GM18505 (cell line): Measurements from ENCODE around the gene TMEM191B.
"Not testable (repeated sequence)": the region's sequence is repeated elsewhere in the genome, so short reads cannot be mapped to it uniquely, and the experiment has no call there.

Experiments
- ATAC-seq: cut with Tn5 transposase; IDR thresholded peaks from one replicate; pipeline ENCODE4 v1.9.1; 2021; ENCODE audit not compliant: unreplicated experiment

TMEM191B gene

DNA sequence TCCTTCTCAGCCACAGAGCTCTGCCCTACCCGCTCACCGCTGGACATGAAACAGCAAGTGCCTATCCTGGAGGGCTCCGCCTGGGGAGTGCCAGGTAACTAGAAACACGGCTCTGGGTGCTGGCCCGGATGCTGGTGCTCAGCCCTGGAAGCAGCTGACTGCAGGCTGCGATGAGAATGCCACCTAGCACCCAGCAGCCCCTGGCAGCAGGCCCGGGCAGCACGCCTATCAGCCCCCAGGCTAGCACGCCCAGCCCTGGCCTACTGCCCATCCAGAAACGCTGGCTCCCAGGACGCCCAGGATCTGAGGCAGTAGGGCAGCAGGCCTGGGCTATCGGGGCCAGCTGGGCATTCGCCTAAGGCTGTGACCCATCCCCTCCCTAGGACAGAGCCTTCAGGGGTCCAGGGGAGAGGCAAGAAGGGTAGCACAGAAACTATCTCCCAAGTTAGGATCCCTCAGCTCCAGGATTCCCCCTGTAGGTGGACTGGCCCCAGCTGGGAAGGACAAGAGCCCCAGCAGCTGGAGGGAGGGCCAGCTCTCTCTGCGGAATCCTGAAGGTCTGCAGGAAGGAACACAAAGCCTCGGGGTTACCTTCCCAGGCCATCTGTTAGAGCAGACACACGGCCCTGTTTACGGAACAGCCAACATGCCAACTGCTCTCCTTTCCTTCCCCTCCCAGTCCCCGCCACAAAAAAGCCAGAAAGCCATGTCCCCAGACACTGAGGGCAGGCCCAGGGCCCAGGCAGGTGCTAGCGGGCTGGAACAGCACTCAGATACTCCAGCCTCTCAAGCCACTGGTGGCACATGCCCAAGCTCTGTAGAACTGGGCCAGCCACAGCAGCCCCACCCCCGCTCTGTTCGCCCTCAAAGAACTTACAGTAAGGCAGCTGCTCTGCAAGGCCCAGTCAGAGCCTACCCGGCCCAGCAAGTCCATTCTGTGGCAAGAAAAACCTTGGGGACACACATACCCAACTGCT lies 27.0 kb downstream of the TMEM191B start:
- ATAC-seq: not testable (repeated sequence)

- ATAC-seq: not testable (repeated sequence)
These were observed 30.9 kb downstream of the TMEM191B start for GRCh38 chr22:18558516-18558915.

- not testable (repeated sequence) for ATAC-seq
These were observed 31.3 kb downstream of the TMEM191B start for GRCh38 chr22:18558939-18559338.

GRCh38 chr22:18560099-18560974 lies 32.7 kb downstream of the TMEM191B start:
- ATAC-seq: not testable (repeated sequence)

GRCh38 chr22:18570509-18571246 lies 43.1 kb downstream of the TMEM191B start:
- ATAC-seq: not testable (repeated sequence)

- not testable (repeated sequence) for ATAC-seq
These were observed 46.0 kb downstream of the TMEM191B start for GRCh38 chr22:18573483-18574164.

DNA sequence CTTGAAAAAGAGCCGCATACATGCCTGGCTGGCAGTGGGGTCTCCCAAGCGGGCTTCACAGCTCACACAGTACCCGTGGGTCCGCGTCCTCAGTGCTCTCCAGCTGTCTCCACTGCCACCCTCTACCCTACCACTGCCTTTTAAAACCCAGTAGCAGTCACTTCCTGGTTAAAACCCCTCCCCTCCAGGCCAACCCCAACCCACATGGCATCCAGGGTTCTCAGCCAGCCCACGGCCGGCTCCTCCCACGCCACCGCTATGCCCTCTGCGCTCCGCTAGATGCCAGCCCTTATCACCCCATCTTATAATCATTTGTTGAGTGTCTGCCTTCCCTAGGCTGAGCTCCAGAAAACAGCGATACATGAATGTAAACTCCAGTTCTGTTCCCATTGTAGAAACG lies 47.0 kb downstream of the TMEM191B start:
- not testable (repeated sequence) for ATAC-seq

- ATAC-seq: not testable (repeated sequence)
These were observed 48.1 kb downstream of the TMEM191B start for GRCh38 chr22:18575686-18576085.

DNA sequence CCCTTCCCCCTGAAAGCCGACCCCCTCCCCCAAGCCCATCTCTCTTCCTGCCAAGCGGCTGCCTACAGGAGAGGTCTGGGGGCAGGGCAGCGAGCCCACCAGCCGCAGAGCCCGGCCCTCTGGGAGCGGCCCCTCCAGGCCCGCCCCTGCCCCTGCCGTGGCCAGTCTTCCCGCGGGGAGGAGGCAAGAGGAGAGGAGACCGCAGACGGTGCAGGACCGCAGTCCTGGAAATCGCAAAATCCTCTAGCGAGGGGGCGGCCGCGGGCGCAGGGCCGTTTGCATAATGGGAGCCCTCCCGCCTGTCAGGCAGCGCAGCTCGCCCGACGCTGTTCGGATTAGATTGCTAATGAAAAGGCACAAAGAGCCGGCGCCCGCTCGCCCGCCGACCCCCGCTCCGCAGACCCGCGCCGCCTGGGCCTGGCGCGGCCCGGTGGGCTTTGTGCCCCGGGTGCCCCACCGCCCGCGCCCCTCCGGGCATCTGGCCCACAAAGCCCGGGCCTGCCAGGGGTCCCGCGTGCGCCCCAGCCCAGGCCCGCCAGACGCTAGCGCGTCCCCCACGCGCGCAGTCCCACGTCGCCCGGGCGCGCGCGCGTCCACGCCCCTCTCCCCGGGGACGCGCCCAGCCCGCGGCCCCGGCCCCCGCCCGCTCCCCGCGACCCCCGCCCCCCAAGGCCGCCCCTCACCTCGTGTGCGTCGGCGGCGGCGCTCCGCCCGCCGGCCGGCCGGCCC lies 49.7 kb downstream of the TMEM191B start:
- peak; percentile 45 for ATAC-seq

GRCh38 chr22:18577847-18578246 lies 50.2 kb downstream of the TMEM191B start:
- ATAC-seq: peak; percentile 73
